ENCODE data around the gene QRICH1.
A peak's percentile ranks its signal among the peaks of the same experiment; 100 is the strongest.

GRCh38 chr3:48982016-48982415 is 111.9 kb downstream of the QRICH1 start:
- TF ChIP-seq CTCF (conservative IDR thresholded peaks at IDR 0.05; ENCODE audit: low read depth, low read length) (no peak), POLR2A (IDR thresholded peaks at IDR 0.05; ENCODE audit: low read depth, low read length) (no peak), MAFK (IDR thresholded peaks at IDR 0.05; ENCODE audit: low read depth, low read length) (peak; percentile 94), MAZ (IDR thresholded peaks at IDR 0.05; ENCODE audit: borderline replicate concordance, low read depth, low read length) (no peak), CEBPB (IDR thresholded peaks at IDR 0.05; ENCODE audit: low read depth, low read length) (no peak), NFE2L2 (IDR thresholded peaks at IDR 0.05; ENCODE audit: low read depth, low read length) (no peak), FOS (IDR thresholded peaks at IDR 0.05; ENCODE audit: low read depth, low read length) (no peak), MXI1 (IDR thresholded peaks at IDR 0.05; ENCODE audit: borderline replicate concordance, low read depth, low read length) (no peak), SMC3 (IDR thresholded peaks at IDR 0.05; ENCODE audit: low read depth, low read length) (no peak), RAD21 (IDR thresholded peaks at IDR 0.05; ENCODE audit: low read length) (no peak), RCOR1 (IDR thresholded peaks at IDR 0.05; ENCODE audit: insufficient replicate concordance, low read length) (no peak)
- TF ChIP-seq, protein P1, sequence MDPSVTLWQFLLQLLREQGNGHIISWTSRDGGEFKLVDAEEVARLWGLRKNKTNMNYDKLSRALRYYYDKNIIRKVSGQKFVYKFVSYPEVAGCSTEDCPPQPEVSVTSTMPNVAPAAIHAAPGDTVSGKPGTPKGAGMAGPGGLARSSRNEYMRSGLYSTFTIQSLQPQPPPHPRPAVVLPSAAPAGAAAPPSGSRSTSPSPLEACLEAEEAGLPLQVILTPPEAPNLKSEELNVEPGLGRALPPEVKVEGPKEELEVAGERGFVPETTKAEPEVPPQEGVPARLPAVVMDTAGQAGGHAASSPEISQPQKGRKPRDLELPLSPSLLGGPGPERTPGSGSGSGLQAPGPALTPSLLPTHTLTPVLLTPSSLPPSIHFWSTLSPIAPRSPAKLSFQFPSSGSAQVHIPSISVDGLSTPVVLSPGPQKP (IDR thresholded peaks at IDR 0.05; ENCODE audit: borderline replicate concordance, low read depth, low read length) = no peak
